Testis (tissue), 2 donors: ENCODE data around the gene SLFNL1.

ENCODE experiments used
- CTCF ChIP-seq, 3 experiments: fragments of 450-650 bp in 2 of 3; fragments of 200-600 bp in 1 of 3; sonication (generic) in 1 of 3; IDR thresholded peaks; one replicate each; pipeline ENCODE4 v1.5.1; 2016 to 2019; ENCODE audit warnings: antibody characterized with exemption in 3 of 3, mild to moderate bottlenecking in 2 of 3, moderate library complexity in 1 of 3
- POLR2A ChIP-seq: fragments of 450-650 bp; IDR thresholded peaks from one replicate; pipeline ENCODE4 v1.6.1; 2017; ENCODE audit warnings: antibody characterized with exemption, mild to moderate bottlenecking, moderate library complexity

GRCh38 chr1:40971966-40972365, 49.6 kb downstream of the SLFNL1 start:
- TF ChIP-seq CTCF (IDR thresholded peaks at IDR 0.05) (no peak), POLR2A (no peak)
